ENCODE data around the gene OR52N2. TPM values are rescaled to one million over a fixed set of nuclear protein-coding genes. Genes with fewer than 3 reads are reported as not detected.

Gene OR52N2
- total and polyA plus RNA-seq, 2 donors from 2014 or later = not detected

DNA sequence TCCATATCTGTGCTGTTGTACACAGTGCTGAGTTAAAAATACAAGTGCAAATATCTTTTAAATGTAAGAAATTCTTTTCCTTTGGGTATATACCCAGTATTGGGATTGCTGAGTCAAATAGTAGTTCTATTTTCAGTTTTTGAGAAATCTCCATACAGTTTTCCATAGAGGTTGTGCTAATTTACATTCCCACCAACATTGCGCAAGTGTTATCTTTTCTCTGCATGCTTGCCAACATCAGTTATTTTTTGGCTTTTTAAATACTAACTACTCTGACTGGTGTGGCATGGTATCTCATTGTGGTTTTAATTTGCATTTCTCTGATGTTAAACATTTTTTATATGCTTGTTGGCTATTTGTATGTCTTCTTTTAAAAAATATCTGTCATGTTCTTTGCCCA is 42.3 kb downstream of the OR52N2 start:
- peaks cover 0 to 6% (median 3%) of the 10 kb centered on the region in 3 donors for H3K9me3 ChIP-seq (ENCODE audit: control insufficient read depth in 2 of 3, insufficient read depth in 1 of 3, low read length in 3 of 3)
- no peak for FAIRE-seq
- no peak for TF ChIP-seq CTCF (IDR thresholded peaks at IDR 0.05; ENCODE audit: borderline replicate concordance, extremely low read depth, insufficient read depth)

DNA sequence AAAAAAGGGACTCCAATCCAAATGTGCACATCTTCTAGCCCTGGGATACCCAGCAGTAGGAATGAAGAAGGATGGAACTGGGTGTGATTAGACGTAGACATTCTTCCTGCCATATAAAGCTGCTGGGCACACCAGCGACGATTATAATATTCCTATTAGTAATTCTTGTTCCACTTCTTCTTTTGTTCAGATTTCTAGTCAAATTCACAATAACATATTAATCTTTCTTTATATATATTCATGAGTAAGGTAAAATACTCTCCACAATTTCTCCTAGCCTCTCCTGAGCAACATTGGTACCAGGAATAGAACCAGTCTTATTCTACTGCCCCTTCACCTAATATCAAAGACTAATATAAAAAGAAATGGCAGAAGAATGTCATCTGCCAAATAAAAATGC is 48.9 kb downstream of the OR52N2 start, which contains the start of gene OR52E8:
Gene OR52E8 (minus strand): TSS at position 101 of the 400 bp plus-strand sequence. CDS start 0 bp downstream, at position 101.
- Histone ChIP-seq H3K9me3 (ENCODE audit: control insufficient read depth in 2 of 3, insufficient read depth in 1 of 3, low read length in 3 of 3) (peaks cover 0 to 6% (median 3%) of the 10 kb centered on the region in 3 donors), H3K9ac (ENCODE audit: low read length in 3 of 3) (no peak within 1 kb of the TSS), H3K27ac (ENCODE audit: low read depth in 2 of 2, low read length in 2 of 2) (no peak within 1 kb of the TSS), H3K4me3 (ENCODE audit: low read length in 3 of 3) (no peak within 1 kb of the TSS), H3K27me3 (ENCODE audit: control insufficient read depth, insufficient read depth, low read length) (no peaks in the 10 kb centered on the region), H3K36me3 (ENCODE audit: control insufficient read depth in 2 of 3, insufficient read depth in 3 of 3, low read length in 3 of 3) (no peaks in the 10 kb centered on the region), H3K4me1 (ENCODE audit: control insufficient read depth in 2 of 3, insufficient read depth in 2 of 3, low read depth in 1 of 3, low read length in 3 of 3) (no peaks in the 10 kb centered on the region)
- TF ChIP-seq CTCF (IDR thresholded peaks at IDR 0.05; ENCODE audit: borderline replicate concordance, extremely low read depth, insufficient read depth) = no peak
- intact Hi-C loops (cut with DNase I) = no loop called here
- no peak for FAIRE-seq
- DNase-seq = no peak

More for the DNA sequence above, 42.3 kb downstream of the OR52N2 start:
- no peak for DNase-seq
- Histone ChIP-seq H3K4me1 (ENCODE audit: control insufficient read depth in 2 of 3, insufficient read depth in 2 of 3, low read depth in 1 of 3, low read length in 3 of 3) (no peaks in the 10 kb centered on the region), H3K27me3 (ENCODE audit: control insufficient read depth, insufficient read depth, low read length) (no peaks in the 10 kb centered on the region), H3K4me3 (ENCODE audit: low read length in 3 of 3) (no peak overlapping the region), H3K36me3 (ENCODE audit: control insufficient read depth in 2 of 3, insufficient read depth in 3 of 3, low read length in 3 of 3) (no peaks in the 10 kb centered on the region), H3K27ac (ENCODE audit: low read depth in 2 of 2, low read length in 2 of 2) (no peak overlapping the region), H3K9ac (ENCODE audit: low read length in 3 of 3) (no peak overlapping the region)
- intact Hi-C loops (cut with DNase I) = no loop called here

GRCh38 chr11:5865826-5866225 is 57.1 kb downstream of the OR52N2 start:
- Histone ChIP-seq H3K9ac (ENCODE audit: low read length in 3 of 3) (no peak overlapping the region), H3K9me3 (ENCODE audit: control insufficient read depth in 2 of 3, insufficient read depth in 1 of 3, low read length in 3 of 3) (no peaks in the 10 kb centered on the region), H3K4me1 (ENCODE audit: control insufficient read depth in 2 of 3, insufficient read depth in 2 of 3, low read depth in 1 of 3, low read length in 3 of 3) (no peaks in the 10 kb centered on the region), H3K27ac (ENCODE audit: low read depth in 2 of 2, low read length in 2 of 2) (no peak overlapping the region), H3K27me3 (ENCODE audit: control insufficient read depth, insufficient read depth, low read length) (no peaks in the 10 kb centered on the region), H3K4me3 (ENCODE audit: low read length in 3 of 3) (no peak overlapping the region), H3K36me3 (ENCODE audit: control insufficient read depth in 2 of 3, insufficient read depth in 3 of 3, low read length in 3 of 3) (no peaks in the 10 kb centered on the region)
- intact Hi-C loops (cut with DNase I) = no loop called here
- DNase-seq = no peak
- no peak for FAIRE-seq
- no peak for TF ChIP-seq CTCF (IDR thresholded peaks at IDR 0.05; ENCODE audit: borderline replicate concordance, extremely low read depth, insufficient read depth)

Other genes starting within 250 kb of the OR52N2 start
- not detected for gene OR52B6, start 228.0 kb upstream of the OR52N2 start, total RNA-seq
- not detected for gene OR52B6, start 228.0 kb upstream of the OR52N2 start, polyA plus RNA-seq (ENCODE audit: insufficient read depth, low read depth, low replicate concordance)
- gene TRIM6, start 212.3 kb upstream of the OR52N2 start, total RNA-seq = 6.5 TPM
- 7.4 TPM for gene TRIM6, start 212.3 kb upstream of the OR52N2 start, polyA plus RNA-seq (ENCODE audit: insufficient read depth, low read depth, low replicate concordance)
- gene TRIM34, start 183.9 kb upstream of the OR52N2 start, total RNA-seq = 6.7 TPM
- 5.9 TPM for gene TRIM34, start 183.9 kb upstream of the OR52N2 start, polyA plus RNA-seq (ENCODE audit: insufficient read depth, low read depth, low replicate concordance)
- 27.7 TPM for gene TRIM5, start 123.8 kb upstream of the OR52N2 start, total RNA-seq
- gene TRIM5, start 123.8 kb upstream of the OR52N2 start, polyA plus RNA-seq (ENCODE audit: insufficient read depth, low read depth, low replicate concordance) = 11.2 TPM
- gene TRIM22, start 119.1 kb upstream of the OR52N2 start, total RNA-seq = 80.9 TPM
- 11.5 TPM for gene TRIM22, start 119.1 kb upstream of the OR52N2 start, polyA plus RNA-seq (ENCODE audit: insufficient read depth, low read depth, low replicate concordance)
- 0.28 TPM for gene OR56B1, start 72.5 kb upstream of the OR52N2 start, total RNA-seq
- gene OR56B1, start 72.5 kb upstream of the OR52N2 start, polyA plus RNA-seq (ENCODE audit: insufficient read depth, low read depth, low replicate concordance) = not detected
- 0.60 TPM for gene OR52N4, start 54.7 kb upstream of the OR52N2 start, total RNA-seq
- not detected for gene OR52N4, start 54.7 kb upstream of the OR52N2 start, polyA plus RNA-seq (ENCODE audit: insufficient read depth, low read depth, low replicate concordance)
- gene OR52N5, start 25.6 kb upstream of the OR52N2 start, total RNA-seq = not detected
- not detected for gene OR52N5, start 25.6 kb upstream of the OR52N2 start, polyA plus RNA-seq (ENCODE audit: insufficient read depth, low read depth, low replicate concordance)
- gene OR52N1, start 17.7 kb upstream of the OR52N2 start, total RNA-seq = not detected
- gene OR52N1, start 17.7 kb upstream of the OR52N2 start, polyA plus RNA-seq (ENCODE audit: insufficient read depth, low read depth, low replicate concordance) = not detected
- not detected for gene OR52E6, start 33.0 kb downstream of the OR52N2 start, total RNA-seq
- not detected for gene OR52E6, start 33.0 kb downstream of the OR52N2 start, polyA plus RNA-seq (ENCODE audit: insufficient read depth, low read depth, low replicate concordance)
- gene OR52E8, start 48.8 kb downstream of the OR52N2 start, total RNA-seq = 0.25 TPM
- gene OR52E8, start 48.8 kb downstream of the OR52N2 start, polyA plus RNA-seq (ENCODE audit: insufficient read depth, low read depth, low replicate concordance) = not detected
- gene OR52E4, start 71.7 kb downstream of the OR52N2 start, total RNA-seq = not detected
- gene OR52E4, start 71.7 kb downstream of the OR52N2 start, polyA plus RNA-seq (ENCODE audit: insufficient read depth, low read depth, low replicate concordance) = not detected
- not detected for gene OR52E5, start 84.3 kb downstream of the OR52N2 start, total RNA-seq
- gene OR52E5, start 84.3 kb downstream of the OR52N2 start, polyA plus RNA-seq (ENCODE audit: insufficient read depth, low read depth, low replicate concordance) = not detected
- not detected for gene OR56A3, start 133.3 kb downstream of the OR52N2 start, total RNA-seq
- not detected for gene OR56A3, start 133.3 kb downstream of the OR52N2 start, polyA plus RNA-seq (ENCODE audit: insufficient read depth, low read depth, low replicate concordance)
- gene OR56A5, start 159.6 kb downstream of the OR52N2 start, total RNA-seq = not detected
- gene OR56A5, start 159.6 kb downstream of the OR52N2 start, polyA plus RNA-seq (ENCODE audit: insufficient read depth, low read depth, low replicate concordance) = not detected
- gene OR52L1, start 178.1 kb downstream of the OR52N2 start, total RNA-seq = not detected
- not detected for gene OR52L1, start 178.1 kb downstream of the OR52N2 start, polyA plus RNA-seq (ENCODE audit: insufficient read depth, low read depth, low replicate concordance)
- 0.09 TPM for gene OR56A4, start 198.0 kb downstream of the OR52N2 start, total RNA-seq
- not detected for gene OR56A4, start 198.0 kb downstream of the OR52N2 start, polyA plus RNA-seq (ENCODE audit: insufficient read depth, low read depth, low replicate concordance)
- 0.03 TPM for gene OR56A1, start 221.8 kb downstream of the OR52N2 start, total RNA-seq
- gene OR56A1, start 221.8 kb downstream of the OR52N2 start, polyA plus RNA-seq (ENCODE audit: insufficient read depth, low read depth, low replicate concordance) = not detected

Data from kidney (tissue), 14 donors.